T-helper 2 cell treated with Interferon-gamma antibody and Interleukin-4, amounts not matched to agents 100 ng/mL and 5 ng/mL, for 36 hours (primary cell): ENCODE results near the gene ITGBL1. TPM values are rescaled to one million over a fixed set of nuclear protein-coding genes. Genes with fewer than 3 reads are reported as not detected.

ENCODE experiments used
- intact Hi-C: fragments of 100-400 bp; cut with micrococcal nuclease; formaldehyde crosslinking; loops from one replicate; pipeline ENCODE4 v1.15.1; 2023
- total RNA-seq: library from RNA; stranded (reverse); gene quantifications from 2 replicates; pipeline ENCODE4 v1.2.3, GENCODE V29; 2022

The ITGBL1 gene
- total RNA-seq, 1 donor from 2014 or later, result not detected

GRCh38 chr13:101450749-101451130 is 1.7 kb upstream of the ITGBL1 start:
- intact Hi-C loops, result no loop called here

DNA sequence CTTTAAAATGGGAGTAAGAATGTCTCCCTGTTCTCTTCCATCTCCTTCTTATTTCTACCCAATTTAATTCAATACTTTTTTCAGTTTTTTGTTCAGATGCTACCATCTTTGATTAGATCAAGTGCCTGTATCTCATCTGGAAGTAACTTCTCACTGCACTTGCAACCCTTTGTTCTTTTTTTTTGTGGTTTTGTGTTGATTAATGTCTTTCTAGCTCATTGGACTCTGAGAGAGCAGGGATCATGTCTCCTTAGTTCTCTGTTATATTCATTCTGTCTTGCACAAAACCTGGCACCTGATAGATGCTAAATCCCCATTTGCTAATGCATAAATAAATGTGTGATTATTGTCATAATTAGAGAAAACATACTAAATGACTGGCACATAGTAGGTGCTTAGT is 834 bp upstream of the ITGBL1 start:
- intact Hi-C loops, result no loop called here

DNA sequence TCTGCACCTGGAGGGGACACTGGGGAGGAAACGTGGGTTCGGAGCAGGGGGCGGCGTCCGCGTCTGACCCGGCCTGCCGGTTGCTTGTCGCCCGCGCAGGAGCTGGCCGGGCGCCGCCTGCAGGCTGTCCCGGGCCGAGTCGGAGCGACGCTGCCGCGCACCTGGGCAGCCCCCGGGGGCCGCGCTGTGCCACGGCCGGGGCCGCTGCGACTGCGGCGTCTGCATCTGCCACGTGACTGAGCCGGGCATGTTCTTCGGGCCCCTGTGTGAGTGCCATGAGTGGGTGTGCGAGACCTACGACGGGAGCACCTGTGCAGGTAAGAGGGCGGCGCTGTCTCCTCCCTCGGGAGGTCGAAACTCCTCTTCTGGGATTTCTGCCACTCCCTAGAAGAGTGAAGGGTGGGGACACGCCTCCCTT is 1.3 kb downstream of the ITGBL1 start:
- intact Hi-C loops, result no loop called here

DNA sequence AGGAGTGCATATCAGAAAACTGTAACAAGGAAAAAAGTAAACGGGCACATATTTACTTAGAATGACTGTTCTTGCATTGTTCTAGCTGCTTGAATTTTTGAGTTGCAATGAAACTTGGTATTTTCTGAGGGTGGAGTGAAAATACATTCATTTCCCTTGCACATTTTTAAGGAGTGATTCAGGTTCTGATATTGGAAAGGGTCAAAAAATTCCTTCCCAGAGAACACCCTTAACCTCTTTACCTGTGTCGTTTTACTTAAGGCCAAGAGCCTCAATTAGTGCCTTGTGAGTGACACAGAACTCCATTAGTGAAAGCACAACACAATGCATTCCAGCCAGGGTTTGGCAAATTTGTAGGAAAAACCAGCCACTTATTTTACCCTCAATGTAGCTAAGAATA is 2.3 kb downstream of the ITGBL1 start:
- intact Hi-C loops, result no loop called here

- intact Hi-C loops, result no loop called here
Measured at GRCh38 chr13:101455863-101456262, 3.4 kb downstream of the ITGBL1 start.

DNA sequence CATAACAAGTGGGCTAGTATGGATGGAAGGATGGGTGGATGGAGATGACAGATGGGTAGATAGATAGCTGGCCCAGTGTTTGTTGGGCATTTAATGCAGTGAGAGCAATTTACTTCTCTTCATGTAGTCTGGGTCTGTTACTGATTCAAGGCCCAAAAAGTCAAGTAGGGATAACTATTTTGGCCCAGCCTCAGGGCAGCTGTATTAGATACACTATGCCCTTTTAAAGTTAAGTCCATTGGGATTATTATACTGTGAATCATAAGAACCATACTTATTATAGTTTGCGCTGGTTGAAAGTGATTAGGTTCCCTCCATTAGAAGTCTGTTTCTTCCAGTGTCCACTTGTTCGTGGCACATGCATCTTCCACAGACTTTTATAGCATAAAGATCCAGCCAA is 4.7 kb downstream of the ITGBL1 start:
- intact Hi-C loops, result no loop called here

DNA sequence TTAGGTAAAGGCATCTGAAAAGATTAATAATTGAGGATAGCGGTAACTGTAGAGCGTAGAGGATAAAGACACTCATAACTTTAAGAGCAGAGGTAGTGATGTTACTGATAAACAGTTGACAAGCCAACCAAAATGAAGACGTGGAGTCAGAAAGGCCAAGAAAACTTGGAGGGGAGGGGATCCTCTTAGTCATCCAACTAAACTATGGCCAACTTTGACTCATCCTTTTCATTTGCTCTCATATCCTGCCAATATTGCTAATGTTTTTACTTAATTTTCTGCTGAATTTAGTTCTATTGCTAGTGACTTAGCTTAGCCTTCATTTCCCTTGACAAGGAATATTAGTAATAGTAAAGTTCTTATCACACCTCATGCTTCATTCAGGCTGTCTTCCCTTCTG is 13.4 kb downstream of the ITGBL1 start:
- intact Hi-C loops, result no loop called here

DNA sequence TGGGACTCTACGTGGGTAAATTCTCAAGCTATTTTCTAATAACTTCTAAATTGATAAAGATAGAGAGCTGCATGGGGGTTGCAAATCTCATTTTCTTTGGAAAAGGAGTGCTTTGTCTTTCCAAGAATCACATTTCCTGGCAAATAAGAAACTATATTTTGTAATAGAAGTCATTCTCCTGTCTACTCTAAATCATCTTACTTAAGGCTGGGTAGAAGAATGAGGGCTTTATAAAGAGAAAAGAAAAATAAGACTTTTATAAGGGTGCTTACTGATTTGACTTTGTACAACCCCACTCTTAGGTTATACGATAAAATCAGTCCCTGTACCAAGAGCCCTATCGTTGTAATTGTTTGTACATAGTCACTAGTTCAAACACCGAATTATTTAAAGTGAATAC is 14.9 kb downstream of the ITGBL1 start:
- intact Hi-C loops, result no loop called here

- intact Hi-C loops, result no loop called here
Measured at GRCh38 chr13:101473458-101473857, 21.0 kb downstream of the ITGBL1 start.

DNA sequence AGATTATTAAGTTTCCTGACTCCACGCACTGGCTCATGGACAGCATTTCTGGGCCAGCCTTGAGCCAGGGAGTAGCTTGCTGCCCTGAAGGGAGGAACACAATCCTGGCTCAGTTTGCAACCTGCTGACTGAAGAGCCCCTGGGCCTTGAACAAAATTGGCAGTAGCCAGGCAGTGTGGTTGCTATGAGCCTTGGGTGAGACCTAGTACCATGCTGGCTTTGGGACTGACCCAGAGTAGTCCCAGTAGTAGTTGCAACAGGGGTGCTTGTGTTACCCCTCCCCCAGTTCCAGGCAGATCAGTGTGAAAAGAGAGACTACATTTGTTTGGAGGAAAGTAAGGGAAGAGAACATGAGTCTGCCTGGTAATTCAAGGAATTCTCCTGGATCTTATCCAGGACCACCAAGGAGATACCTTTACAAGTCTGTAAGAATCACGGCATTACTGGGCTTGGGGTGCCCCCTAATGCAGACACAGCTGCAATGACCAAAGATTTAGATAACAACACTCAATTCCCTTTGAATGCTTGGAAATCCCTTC is 22.0 kb downstream of the ITGBL1 start:
- intact Hi-C loops, result no loop called here

DNA sequence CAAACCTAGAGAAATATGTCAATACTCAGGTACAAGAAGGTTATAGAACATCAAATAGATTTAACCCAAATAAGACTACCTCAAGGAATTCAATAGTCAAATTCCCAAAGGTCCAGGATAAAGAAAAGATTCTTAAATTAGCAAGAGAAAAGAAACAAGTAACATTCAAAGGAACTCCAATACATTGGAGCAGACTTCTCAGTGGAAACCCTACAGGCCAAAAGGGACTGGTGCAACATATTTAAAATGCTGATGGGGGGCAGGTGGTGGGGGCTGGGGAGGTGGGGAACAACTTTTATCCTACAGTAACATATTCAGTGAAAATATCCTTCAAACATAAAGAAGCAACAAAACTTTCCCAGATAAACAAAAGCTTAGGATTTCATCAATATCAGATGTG is 23.1 kb downstream of the ITGBL1 start:
- intact Hi-C loops, result no loop called here

GRCh38 chr13:101481421-101481820 is 28.9 kb downstream of the ITGBL1 start:
- intact Hi-C loops, result no loop called here

DNA sequence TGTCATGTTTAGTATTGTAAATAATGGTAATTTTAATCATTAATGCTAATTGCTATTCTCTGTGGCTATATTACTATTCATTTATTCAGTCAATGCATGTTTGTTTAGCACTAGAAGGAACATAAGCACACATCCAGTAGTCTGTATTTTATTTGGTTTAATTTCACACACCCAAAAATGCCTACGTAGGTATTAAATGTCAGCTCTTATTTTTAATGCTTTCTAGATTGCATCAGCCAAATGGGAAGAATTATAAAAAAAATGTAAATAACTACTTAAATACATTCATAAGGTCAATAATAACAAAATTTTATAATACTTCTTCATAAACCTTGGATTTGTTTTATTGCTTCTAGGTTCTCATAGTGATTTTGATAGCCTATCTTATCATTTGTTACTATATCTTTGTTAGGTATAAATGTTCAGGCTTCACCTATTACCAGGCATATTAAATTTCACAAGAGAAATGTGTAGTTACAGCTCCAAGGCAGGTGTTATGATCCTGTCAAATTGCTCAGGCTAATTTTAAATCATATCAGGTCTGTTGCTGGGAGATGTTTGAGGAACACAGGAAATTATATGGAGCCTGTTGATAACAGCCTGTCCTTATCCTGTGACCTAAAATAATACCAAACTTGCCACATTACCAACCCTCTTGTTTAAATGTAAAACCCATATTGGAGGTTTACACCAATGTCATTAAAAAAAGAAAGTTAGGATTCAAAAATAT is 34.4 kb downstream of the ITGBL1 start:
- intact Hi-C loops, result no loop called here

GRCh38 chr13:101487438-101487830 is 35.0 kb downstream of the ITGBL1 start:
- intact Hi-C loops, result no loop called here

DNA sequence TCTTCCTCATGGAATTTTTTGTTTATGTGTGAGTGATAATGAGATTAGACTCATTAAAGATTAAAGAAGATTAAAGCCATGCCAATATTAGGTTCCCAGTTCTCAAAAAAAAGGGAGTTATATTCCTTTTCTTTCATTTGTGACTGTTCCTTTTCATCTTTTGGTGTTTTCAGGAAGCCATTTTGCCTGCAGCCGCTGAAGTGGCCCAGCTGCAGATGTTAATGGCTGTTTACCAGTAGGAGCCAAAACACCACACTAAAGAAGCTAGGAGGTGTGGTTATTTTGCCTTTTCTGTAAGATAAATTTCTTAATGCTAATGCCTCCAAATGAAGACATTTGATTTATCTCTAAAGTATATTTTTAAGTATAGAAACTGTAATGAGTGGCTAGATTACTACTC is 36.3 kb downstream of the ITGBL1 start:
- intact Hi-C loops, result no loop called here

DNA sequence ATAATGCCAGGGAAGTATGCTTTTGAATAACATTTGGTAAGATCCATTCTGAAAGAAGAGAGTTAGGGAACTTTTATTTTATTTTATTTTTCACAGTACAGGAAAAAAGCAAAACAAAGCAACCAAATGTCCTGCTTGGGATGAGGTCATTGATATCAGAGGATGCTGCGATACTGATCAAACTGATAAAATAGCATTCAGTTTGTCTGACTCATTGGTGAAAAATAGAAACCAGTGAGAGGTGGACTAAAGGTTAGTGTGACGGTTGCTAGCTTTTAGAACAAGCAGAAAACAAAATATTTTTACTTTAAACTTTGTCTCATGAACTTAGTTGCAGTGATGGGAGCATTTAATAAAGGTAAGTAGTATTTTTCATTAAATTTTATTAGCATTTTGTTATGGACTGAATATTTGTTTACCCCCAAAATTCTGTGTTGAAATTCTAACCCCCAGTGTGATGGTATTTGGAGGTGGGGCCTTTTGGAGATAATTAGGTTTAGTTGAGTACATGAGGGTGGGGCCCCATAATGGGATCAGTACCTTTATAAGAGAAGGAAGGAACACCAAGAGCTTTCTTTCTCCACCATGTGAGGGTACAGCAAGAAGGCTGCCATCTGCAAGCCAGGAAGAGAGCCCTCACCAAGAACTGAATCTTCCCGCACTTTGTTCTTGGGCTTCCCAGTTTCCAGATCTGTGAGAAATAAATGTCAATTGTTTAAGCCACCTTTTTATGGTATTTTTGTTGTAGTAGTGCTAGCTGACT is 37.3 kb downstream of the ITGBL1 start:
- intact Hi-C loops, result no loop called here

GRCh38 chr13:101490406-101491015 is 38.0 kb downstream of the ITGBL1 start:
- intact Hi-C loops, result no loop called here

- intact Hi-C loops, result no loop called here
Measured at GRCh38 chr13:101492251-101492910, 39.9 kb downstream of the ITGBL1 start.

- intact Hi-C loops, result no loop called here
Measured at GRCh38 chr13:101493541-101493940, 41.1 kb downstream of the ITGBL1 start.

DNA sequence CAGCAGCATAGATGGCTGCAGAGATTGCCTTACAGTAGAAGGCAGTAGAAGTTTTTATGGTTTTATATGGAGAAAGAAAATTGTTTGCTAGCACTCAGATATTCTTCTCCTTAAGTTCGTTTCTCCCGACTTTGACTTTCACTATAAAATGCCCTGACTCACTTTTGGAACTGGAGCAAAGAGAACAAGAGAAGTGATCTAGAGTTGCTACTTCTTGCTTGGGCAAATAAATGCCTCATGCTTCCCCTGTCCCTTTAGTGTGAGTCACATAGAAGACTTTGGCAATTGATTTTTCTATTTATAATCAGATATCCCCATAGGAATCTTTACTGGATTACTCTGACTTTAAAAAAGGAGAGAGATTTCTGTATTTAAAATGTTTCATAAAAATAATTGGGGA is 46.9 kb downstream of the ITGBL1 start:
- intact Hi-C loops, result no loop called here

- intact Hi-C loops, result no loop called here
Measured at GRCh38 chr13:101502618-101503017, 50.1 kb downstream of the ITGBL1 start.

- intact Hi-C loops, result loop anchor here (10.0 kb wide), 1 partner anchor 1044 kb away; no protein-coding TSS in a partner anchor
Measured at GRCh38 chr13:101511161-101511560, 58.7 kb downstream of the ITGBL1 start.
